Fibroblast of lung (primary cell): Measurements from ENCODE around the gene TSBP1.

Source experiments
- CTCF ChIP-seq, 2 donors: IDR thresholded peaks in 1 of 2; conservative IDR thresholded peaks in 1 of 2; 1 replicate in 1 of 2; 2 replicates in 1 of 2; pipeline ENCODE4 v1.5.1; 2011 to 2012; ENCODE audit warnings: low read length in 2 of 2, control low read depth in 1 of 2, inconsistent platforms in 1 of 2, low read depth in 1 of 2, mild to moderate bottlenecking in 1 of 2
- EZH2 ChIP-seq: IDR thresholded peaks from 2 replicates; pipeline ENCODE4 v1.5.1; 2012; ENCODE audit warnings: low read length, control low read depth, mild to moderate bottlenecking; ENCODE audit errors: missing control alignments

- TF ChIP-seq CTCF (conservative IDR thresholded peaks at IDR 0.05 in 1 of 2, IDR thresholded peaks at IDR 0.05 in 1 of 2; ENCODE audit: low read depth in 1 of 2, low read length in 2 of 2) (no peak), EZH2 (no peak)
Observed at GRCh38 chr6:32288426-32288825, 83.3 kb downstream of the TSBP1 start.
